GM19372 (cell line): ENCODE data around the gene TEX53.

Experiments
- ATAC-seq: cut with Tn5 transposase; IDR thresholded peaks from one replicate; pipeline ENCODE4 v1.9.1; 2021; ENCODE audit warnings: mild to moderate bottlenecking, low read depth, moderate library complexity; ENCODE audit not compliant: unreplicated experiment

TEX53 gene

DNA sequence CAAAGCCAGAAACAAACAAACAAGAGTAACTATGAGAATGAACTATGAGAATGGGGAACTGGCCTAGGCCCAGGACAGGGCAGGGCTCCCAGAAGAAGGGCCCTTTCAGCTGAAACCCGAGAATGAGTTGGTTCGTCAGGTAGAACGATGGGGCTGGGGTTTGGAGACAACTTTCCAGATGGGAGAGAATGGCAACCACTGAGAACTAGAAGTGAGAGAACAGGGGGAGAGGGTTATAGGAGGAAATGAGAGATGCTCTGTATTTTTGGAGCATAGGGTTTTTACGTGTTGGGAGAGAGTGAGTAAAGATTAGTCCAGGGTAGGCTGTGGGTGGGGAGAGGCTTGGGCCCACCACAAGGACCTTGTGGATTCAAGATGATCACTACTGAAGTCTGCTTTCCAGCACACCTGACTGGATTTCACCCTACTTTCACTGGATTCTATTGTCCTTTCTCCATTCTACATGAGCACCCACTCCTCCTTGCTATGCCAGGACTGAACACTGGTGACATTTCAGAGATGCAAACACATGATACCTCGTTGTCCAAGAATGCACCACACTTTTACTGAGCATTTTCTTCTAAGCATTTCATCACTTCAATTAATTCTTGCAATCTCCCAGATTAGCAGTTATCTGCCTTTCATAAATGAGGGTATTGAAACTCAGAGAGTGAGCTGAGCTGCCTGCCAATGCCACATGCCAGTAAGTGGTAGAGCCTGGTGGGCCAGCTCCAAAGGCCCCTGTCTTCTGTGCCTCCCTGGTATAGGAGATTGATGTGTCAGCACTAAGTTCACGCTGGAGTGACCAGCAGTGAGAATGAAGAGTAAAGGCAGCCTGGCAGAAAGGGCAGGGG lies 49.7 kb downstream of the TEX53 start:
- no peak for ATAC-seq

- no peak for ATAC-seq
Observed at GRCh38 chr9:114606597-114607207, 50.9 kb downstream of the TEX53 start.
